Right renal cortex interstitium (tissue), 3 donors: ENCODE measurements around the gene RSPH4A. TPM values are rescaled to one million over a fixed set of nuclear protein-coding genes. Genes with fewer than 3 reads are reported as not detected.
"Not testable (repeated sequence)": the region's sequence is repeated elsewhere in the genome, so short reads cannot be mapped to it uniquely, and the experiment has no call there.

Experiments
- DNase-seq, 3 donors: peaks; one replicate each; pipeline ENCODE4 v3.0.0-alpha.2; 2013; ENCODE audit warnings: low read depth in 3 of 3, low spot score in 2 of 3
- polyA plus RNA-seq, 3 donors: library from polyadenylated mRNA; unstranded; fragments of 120-200 nt; gene quantifications; one replicate each; pipeline ENCODE4 v1.2.1, GENCODE V29; 2013; ENCODE audit not compliant: insufficient read length in 3 of 3

The RSPH4A gene
- polyA plus RNA-seq, 3 donors: 2.8 to 3.0 (median 2.9) TPM

GRCh38 chr6:116624036-116624805 is 7.9 kb downstream of the RSPH4A start:
- no peak for DNase-seq

GRCh38 chr6:116625872-116626271 is 9.6 kb downstream of the RSPH4A start:
- no peak for DNase-seq

- no peak for DNase-seq
Measured at GRCh38 chr6:116629563-116629981, 13.3 kb downstream of the RSPH4A start.

- DNase-seq: no peak
Measured at GRCh38 chr6:116631379-116631990, 15.2 kb downstream of the RSPH4A start.

GRCh38 chr6:116633685-116634084 is 17.4 kb downstream of the RSPH4A start:
- DNase-seq: no peak

- peak in 1 of 3 donors; percentile 21 for DNase-seq
Measured at GRCh38 chr6:116648156-116648555, 31.9 kb downstream of the RSPH4A start.

- DNase-seq: no peak
Measured at GRCh38 chr6:116649129-116649528, 32.9 kb downstream of the RSPH4A start.

- no peak for DNase-seq
Measured at GRCh38 chr6:116651916-116652315, 35.6 kb downstream of the RSPH4A start.

GRCh38 chr6:116661594-116661993 is 45.3 kb downstream of the RSPH4A start:
- no peak for DNase-seq

- no peak for DNase-seq
Measured at GRCh38 chr6:116662202-116662601, 45.9 kb downstream of the RSPH4A start.

- no peak for DNase-seq
Measured at GRCh38 chr6:116663308-116663707, 47.0 kb downstream of the RSPH4A start.

- not testable (repeated sequence) for DNase-seq
Measured at GRCh38 chr6:116664169-116664568, 47.9 kb downstream of the RSPH4A start.

GRCh38 chr6:116665464-116665863 is 49.2 kb downstream of the RSPH4A start:
- DNase-seq: no peak

GRCh38 chr6:116666869-116667268 is 50.6 kb downstream of the RSPH4A start:
- DNase-seq: no peak

- DNase-seq: no peak
Measured at GRCh38 chr6:116667623-116668022, 51.3 kb downstream of the RSPH4A start.

GRCh38 chr6:116672306-116672705 is 56.0 kb downstream of the RSPH4A start:
- no peak for DNase-seq

- no peak for DNase-seq
Measured at GRCh38 chr6:116676021-116676420, 59.7 kb downstream of the RSPH4A start.

GRCh38 chr6:116680880-116681672 is 64.8 kb downstream of the RSPH4A start, which contains the start of gene KPNA5:
Gene KPNA5, plus strand, starts transcription at chr6:116681211. Its CDS starts 124 bp downstream, at chr6:116681335.
- peak; percentile 56 to 82 (median 73) for DNase-seq

- peak in 1 of 3 donors; percentile 16 for DNase-seq
Measured at GRCh38 chr6:116682334-116682712, 66.0 kb downstream of the RSPH4A start.
